ENCODE results near the gene KCNK7.

DNA sequence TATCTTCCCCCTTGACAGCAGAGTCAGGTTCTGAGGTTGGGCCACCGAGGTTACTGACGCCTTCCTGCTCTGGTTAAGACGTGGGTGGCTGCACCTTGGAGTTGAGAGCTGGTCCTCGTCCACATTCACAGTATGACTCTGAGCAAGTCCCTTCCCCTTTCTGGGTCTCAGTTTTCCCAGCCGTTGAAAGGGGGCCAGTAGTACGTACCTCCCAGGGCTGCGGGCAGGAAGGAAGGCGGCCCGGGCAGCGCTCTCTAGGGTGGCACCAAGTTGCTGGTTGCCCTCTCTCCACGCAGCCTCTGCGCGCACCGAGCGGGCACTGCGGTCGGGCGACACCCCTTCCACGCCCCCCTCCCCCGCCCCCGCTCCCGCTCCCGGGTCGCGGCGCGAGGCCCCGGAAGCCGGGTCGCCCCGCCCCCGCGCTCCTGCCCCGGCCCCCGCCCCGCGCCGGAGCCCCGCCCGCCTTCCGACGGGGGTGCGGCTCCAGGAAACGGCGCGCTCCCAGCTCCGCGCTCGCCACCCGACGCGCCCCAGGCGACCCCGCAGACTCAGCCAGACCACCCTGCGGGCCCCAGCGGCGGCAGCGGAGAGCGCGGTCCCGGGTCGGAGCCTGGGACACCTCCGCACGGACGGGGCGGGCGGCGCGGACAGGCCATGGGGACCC is 19.9 kb downstream of the KCNK7 start, which contains the start of gene EHBP1L1:
- TF ChIP-seq, protein P1, sequence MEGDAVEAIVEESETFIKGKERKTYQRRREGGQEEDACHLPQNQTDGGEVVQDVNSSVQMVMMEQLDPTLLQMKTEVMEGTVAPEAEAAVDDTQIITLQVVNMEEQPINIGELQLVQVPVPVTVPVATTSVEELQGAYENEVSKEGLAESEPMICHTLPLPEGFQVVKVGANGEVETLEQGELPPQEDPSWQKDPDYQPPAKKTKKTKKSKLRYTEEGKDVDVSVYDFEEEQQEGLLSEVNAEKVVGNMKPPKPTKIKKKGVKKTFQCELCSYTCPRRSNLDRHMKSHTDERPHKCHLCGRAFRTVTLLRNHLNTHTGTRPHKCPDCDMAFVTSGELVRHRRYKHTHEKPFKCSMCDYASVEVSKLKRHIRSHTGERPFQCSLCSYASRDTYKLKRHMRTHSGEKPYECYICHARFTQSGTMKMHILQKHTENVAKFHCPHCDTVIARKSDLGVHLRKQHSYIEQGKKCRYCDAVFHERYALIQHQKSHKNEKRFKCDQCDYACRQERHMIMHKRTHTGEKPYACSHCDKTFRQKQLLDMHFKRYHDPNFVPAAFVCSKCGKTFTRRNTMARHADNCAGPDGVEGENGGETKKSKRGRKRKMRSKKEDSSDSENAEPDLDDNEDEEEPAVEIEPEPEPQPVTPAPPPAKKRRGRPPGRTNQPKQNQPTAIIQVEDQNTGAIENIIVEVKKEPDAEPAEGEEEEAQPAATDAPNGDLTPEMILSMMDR (conservative IDR thresholded peaks at IDR 0.05; ENCODE audit: low read depth, low read length): no peak
- no peak for TF ChIP-seq EZH2 (IDR thresholded peaks at IDR 0.05; ENCODE audit: low read length, unreplicated experiment)
- TF ChIP-seq EZH2phosphoT487 (IDR thresholded peaks at IDR 0.05; ENCODE audit: borderline replicate concordance, low read length): no peak
